HG02571 (cell line): ENCODE measurements around the gene RET.
A peak's percentile ranks its signal among the peaks of the same experiment; 100 is the strongest.
"Not testable (repeated sequence)": the region's sequence is repeated elsewhere in the genome, so short reads cannot be mapped to it uniquely, and the experiment has no call there.

Experiments
- ATAC-seq: cut with Tn5 transposase; IDR thresholded peaks from one replicate; pipeline ENCODE4 v1.9.1; 2021; ENCODE audit warnings: mild to moderate bottlenecking, moderate library complexity; ENCODE audit not compliant: unreplicated experiment

RET gene

DNA sequence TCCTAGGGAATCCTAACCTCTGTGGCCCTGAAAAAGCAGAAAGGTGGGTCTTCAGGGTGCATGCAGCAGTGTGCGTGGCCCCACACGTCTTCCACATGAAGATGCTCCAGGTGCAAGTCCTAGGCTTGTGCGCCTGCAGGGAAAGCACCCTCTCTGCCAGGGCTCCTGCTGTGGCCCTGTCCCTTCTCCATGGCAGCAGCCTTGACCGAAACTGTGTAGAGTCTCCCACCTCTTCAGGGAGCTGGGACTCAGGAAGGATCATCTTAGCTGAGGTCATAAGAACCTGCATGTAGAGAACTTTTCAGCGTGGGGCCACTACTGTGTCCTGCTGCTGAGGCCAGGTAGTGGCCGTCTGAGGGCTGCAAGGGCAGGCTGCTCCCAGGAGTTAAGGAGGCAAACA is 55.0 kb downstream of the RET start:
- no peak for ATAC-seq

DNA sequence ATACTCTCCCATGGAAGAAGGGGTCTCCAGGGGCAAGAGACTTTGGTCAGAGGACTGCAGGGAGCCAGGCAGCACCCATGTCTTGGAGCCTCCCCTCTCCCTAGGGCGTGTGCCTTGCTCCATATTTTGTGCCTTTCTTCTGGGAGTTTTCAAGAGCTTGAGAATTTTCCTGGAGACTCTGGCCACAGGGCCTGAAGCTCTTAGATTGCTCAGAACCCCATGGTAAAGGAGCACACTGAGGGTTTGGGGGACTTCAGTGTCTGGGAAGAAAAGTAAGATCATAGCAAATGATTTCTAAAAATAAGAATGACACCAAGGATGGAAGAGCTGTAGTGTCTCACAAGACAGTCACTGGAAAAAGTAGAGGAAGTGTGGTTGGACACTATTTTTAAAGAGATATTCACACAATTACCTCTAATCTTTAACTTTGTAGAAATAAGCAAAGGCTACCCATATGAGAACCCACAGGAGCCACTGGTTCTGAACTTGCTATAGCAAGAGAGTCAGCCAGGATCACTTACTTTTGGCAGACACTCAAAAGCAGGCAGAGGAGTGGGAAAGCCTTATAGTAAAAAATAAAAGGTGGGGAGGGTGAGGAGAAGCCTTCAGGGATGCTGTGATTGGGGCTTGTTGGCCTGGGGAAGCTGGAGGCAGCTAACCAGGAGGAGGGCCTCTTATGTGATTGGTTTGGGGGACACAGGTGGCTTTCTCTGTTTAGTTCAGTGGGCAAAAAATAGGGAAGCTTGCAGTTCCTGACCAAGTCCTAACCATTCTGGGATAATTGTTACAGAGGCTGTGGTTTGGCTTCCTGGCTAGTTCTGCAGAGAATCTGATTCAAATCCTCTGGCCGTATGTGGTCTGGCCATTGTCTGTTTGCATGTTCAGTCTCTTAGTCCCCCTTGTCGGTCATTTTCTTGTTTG is 56.3 kb downstream of the RET start:
- ATAC-seq = no peak

DNA sequence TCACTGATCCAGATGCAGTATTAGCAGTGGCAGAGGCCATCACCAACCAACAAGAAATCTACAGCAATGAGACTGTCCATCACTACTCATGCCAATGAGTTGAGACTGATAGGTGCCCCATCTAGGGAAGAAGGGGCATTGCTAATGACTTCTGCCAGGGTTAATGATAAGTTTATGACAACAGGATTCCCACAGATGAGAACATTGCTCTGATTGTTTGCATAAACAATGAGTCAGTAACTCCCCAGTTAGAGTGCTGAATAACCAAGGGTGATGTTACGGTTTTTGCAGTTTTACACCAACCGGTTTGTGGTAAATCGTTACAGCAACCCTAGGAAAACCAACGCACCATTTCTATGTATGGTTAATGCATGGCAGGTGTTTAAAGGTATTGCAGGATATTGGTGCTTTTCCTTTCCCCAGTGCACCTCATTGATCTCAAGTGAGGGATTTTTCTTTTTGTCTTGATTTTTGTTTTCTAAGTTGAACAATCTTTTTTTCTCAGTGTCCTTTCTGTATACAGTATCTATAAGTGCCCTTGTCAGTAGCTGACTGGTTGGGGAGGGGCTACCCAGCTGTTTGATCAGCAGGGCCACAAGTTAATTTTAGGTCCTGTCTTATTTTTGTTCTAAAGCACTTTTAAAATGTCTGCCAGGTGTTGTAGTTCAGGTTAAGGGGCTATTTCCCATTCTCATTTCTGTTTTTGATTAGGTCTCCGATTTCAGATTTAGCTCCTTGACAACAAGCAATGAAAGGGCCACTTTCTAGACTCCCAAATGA is 57.4 kb downstream of the RET start:
- no peak for ATAC-seq

DNA sequence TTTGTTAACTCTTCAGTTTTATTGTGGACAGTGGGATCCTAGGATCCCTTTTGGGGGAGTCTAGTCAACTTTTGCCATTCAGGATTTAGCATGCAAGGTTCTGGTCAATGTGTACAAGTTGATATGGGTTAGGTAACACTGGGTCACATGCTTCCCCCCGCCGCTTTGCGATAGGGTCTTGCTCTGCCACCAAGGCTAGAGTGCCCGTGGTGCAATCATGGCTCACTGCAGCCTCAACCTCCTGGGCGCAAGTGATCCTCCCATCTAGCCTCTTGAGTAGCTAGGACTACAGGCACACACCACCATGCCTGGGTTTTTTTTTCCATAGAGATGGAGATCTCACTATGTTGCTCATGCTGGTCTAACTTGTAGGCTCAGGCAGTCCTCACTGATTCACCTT is 58.2 kb downstream of the RET start:
- ATAC-seq = no peak

DNA sequence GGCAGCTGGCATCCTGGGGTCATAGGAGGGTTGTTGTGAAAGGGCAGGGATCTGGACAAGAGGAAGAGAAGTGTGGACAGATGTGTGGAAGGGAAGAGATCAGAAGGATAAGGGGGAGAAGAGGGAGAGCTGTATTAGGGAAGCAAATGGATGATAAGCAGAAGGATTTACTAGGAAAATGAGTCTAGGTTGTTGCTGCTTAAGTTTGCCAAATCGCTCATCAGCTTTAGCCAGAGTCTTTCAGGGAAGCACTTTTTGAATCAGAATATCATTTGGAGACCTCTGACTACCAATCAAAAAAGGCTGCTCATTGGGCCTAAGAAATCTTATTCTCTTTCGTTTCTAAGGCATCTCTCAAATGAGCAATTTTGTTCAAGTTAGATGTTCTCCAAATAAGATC is 58.8 kb downstream of the RET start:
- no peak for ATAC-seq

DNA sequence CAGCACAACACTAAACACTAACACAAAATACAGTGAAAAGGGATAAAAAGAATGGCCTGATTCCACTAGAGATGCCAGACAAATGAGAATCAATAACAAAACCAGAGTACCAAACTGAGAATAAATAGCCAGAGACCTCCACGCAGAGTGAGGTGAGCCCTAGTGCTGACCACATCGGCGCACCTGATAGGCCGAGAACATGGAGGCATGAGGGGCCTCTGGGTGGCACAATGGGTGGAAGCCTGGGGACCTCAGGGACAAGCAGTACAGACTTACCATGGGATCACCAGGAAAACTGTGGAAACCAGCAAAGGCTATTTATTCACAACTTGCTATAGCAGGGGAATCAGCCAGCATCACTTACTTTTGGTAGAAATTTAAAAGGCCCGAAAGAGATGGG is 59.6 kb downstream of the RET start:
- ATAC-seq = no peak

DNA sequence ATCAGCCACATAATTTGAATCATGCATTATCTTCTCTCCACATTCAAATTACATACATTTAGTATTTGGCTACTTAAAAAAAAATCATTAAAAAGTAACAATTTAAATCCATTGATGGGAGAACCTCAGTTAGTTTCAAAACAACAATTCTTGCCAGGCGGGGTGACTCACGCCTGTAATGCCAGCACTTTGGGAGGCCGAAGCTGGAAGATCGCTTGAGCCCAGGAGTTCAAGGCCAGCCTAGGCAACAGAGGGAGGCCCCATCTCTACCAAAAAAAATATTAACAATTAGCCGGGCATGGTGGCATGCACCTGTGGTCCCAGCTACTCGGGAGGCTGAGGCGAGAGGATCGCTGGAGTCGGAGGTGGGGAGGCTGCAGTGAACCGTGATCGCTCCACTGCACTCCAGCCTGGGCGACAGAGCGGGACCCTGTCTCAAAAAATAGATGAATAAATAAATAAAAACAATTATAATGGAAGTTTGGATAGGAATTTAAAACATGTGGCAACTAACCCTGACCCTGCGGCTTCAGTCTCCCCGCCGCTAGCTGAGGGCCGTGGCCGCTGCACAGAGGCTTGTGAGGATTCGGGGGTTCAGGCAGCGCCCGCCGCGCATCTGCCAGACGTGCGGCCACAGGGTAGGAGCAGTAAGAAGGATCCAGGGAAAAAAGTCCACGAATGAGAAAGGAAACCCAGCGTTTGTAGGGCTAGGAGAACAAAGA is 60.3 kb downstream of the RET start:
- no peak for ATAC-seq

DNA sequence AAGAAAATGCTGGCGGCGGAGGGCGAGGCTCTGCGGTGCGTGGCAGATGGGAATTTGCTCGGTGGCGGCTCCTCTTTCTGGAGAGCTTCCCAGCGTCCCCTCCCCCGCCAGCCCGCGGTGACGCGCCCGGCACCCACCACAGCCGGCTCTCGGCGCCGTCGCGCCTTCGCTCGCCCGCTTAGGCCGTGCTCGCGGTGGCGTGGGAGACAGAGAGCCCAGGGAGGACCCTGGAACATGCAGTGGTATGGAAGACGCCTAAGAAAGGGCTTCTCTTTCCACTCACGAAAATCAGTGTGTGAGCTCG is 60.8 kb downstream of the RET start:
- ATAC-seq = peak; percentile 9

DNA sequence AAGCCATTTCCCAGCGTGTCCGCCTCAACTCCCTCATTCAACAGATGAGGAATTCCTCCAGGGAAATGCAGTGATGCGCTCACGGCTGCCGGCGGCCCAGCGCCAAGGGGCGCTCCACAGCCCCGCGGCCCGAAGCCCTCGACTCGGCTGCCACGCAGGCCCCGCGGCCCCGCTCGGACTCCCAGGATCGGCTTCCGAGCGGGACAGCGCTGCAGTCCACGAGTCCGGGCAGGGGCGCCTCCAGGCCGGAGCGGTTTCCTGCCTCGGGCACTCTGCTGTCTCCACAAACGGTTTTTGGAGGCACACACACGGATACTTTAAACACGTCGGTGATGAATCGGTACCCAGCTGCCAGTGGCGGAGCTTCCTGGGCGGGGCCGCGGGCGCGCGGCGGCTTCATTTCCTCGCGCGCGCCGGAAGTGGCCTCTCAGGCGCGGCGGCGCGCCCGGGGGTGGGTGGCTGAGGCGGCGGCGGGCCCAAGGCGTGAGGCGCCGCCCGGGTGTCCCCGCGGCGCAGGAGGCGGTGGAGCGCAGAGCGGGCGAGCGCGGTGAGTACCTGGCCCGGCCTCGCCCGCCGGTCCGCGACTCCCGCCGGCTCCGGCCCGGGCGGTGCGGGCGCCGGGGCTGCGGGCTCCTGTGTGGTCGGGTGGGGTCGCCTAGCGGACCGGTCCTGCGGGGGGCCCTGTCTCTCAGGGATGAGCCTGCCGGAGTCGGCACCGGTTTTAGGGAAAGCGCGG is 61.3 kb downstream of the RET start, which contains the start of gene CSGALNACT2:
CSGALNACT2 (plus strand) TSS at position 425 of the 736 bp plus-strand sequence. CDS start 16,705 bp downstream, outside the sequence.
- peak; percentile 70 for ATAC-seq

DNA sequence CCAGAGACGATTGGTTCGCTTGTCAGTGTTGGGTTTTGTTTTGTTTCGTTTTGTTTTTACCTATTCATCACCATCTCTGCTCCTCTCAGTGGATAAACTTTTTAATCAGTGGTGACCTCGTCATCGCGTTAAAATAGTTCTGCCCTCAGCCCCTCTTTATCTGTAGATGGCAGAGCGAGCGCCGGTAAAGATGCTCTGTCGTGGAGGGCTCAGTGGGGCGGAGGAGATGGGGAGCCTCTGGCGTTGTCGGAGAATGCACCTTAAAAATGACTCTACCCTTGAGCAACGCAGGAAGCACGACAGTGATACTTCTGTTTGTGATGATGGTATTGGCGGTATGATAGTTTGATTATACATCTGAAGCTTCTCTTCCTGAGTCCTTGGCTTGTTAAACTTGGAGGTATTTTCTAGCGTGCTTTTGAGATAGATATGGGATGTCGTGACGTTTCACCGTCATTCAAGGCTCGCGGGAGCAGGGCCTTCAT is 61.9 kb downstream of the RET start:
- peak; percentile 30 for ATAC-seq

DNA sequence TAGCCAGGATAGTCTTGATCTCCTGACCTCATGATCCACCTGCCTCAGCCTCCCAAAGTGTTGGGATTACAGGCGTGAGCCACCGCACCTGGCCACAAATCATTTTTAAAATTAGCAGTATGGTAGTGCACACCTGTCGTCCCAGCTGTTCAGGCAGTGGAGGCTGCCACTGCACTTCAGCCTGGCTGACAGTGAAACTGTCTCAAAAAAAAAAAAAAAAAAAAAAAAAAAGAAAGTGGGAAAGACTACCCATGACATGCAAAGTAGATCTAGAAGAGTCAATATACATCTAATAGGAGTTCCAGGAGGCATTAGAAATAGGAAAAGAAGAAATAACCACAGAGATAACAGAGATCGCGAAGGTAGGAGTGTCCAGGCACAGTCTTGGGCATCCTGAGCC is 64.6 kb downstream of the RET start:
- ATAC-seq = no peak

DNA sequence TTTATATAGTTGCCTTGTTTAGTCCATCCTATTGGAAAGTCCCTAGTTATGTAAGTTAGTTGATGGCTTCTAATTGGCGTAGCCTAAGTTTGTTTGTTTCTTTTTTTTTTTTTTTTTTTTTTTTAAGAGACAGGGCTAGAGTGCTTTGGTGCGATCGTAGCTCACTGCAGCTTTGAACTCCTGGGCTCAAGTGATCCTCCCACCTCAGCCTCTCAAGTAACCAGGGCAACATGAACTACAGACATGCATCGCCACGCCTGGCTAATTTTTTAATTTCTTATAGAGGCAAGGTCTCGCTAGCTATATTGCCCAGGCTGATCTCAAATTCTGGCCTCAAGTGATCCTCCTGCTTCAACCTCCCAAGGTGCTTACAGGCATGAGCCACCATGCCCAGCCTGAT is 68.4 kb downstream of the RET start:
- no peak for ATAC-seq

DNA sequence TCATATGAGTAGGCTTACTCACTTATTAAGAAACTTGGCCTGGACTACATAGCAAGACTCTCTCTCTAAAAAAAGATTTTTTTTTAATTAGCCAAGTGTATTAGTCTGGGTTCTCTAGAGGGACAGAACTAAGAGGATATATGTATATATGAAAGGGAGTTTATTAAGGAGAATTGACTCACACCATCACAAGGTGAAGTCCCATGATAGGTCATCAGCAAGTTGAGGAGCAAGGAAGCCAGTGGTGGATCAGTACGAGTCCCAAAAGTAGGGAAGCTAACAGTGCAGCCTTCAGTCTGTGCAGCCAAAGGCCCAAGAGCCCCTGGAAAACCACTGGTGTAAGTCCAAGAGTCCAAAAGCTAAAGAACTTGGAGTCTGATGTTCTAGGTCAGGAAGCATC is 69.1 kb downstream of the RET start:
- not testable (repeated sequence) for ATAC-seq

DNA sequence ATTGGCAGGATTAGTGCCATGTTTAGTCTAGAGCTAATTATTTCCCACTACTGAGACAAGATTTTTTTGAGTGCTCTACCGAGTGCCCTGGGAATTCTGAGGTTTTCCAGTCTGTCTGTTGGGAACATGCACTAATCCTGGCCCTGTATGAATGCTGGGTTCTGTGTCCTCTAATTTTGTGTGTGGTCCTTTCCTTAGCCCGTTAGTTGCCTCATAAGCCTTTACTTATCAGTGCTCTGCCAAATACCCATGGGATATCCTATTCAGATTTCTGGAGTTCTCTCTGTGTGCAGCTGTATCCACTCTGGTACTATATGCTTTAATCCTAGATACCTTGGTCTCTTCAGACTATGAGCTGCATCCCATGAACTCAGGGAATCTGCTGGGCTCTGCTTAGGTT is 74.5 kb downstream of the RET start:
- ATAC-seq = no peak

DNA sequence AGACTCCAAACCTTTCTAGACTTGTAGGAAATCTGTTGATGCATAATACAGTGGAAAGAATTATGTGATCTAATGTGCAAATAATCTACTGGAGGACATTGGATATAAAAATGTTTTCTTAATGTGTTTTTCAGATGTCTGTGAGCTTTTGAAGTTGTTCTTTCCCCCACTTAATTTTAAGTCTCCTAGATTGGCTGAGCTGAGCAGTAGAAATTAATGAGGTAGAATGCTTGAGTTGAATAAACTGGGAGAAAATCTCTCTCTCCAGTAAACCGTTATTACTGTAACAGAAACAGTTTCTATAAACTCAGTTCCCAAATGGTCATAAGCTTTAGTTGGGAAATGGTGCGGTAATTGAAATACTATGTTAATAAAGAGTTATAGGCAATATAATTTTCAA is 77.0 kb downstream of the RET start:
- no peak for ATAC-seq

DNA sequence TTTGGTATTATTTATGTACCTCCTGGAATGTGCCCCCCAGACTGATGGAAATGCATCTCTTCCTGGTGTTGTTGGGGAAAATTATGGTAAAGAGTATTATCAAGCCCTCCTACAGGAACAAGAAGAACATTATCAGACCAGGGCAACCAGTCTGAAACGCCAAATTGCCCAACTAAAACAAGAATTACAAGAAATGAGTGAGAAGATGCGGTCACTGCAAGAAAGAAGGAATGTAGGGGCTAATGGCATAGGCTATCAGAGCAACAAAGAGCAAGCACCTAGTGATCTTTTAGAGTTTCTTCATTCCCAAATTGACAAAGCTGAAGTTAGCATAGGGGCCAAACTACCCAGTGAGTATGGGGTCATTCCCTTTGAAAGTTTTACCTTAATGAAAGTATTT is 78.4 kb downstream of the RET start:
- no peak for ATAC-seq

DNA sequence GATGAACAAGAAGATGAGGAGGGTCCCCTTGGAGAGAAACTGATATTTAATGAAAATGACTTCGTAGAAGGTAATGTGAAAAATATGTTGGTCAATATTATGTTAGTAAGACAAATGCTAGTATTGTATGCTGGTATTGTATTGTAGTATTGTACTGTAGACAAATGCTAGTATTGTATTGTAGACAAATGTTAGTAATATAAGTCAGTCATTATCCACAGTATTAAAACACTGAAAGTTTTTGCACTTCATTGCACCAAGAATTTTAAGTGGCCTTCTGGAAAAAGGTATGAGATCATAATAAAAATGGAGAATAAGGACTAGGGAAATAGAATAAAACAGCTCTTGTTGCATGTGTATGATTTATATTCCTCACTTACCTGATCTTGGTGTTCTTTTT is 78.9 kb downstream of the RET start:
- no peak for ATAC-seq

DNA sequence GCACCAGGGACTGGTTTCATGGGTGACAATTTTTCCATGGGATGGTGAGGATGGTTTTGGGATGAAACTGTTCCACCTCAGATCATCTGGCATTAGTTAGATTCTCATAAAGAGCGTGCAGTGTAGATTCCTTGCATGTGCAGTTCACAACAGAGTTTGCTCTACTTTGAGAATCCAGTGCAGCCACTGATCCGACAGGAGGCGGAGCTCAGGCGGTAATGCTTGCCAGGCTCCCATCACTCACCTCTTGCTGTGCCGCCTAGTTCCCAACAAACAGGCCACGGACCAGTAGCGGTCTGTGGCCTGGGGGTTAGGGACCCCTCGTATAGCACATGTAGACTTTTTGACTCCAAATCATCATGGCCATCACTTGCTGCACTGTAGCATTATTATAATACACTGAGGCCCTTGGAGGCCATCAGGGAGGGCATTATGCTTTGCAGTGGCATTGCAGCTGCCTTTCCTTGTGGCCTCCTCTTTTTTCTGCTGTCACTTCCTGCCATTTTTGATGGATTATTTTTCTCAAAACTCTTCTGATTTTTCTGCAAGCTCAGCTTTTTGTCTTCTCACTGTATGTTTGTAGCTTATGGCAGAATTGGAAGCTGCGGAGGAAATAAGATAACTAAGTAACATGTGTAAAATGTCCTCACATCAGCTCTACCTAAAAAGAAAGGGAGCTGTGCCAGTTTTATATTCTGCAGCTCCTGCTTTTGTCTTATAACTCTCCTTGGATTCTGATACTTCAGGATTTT is 79.9 kb downstream of the RET start:
- no peak for ATAC-seq

DNA sequence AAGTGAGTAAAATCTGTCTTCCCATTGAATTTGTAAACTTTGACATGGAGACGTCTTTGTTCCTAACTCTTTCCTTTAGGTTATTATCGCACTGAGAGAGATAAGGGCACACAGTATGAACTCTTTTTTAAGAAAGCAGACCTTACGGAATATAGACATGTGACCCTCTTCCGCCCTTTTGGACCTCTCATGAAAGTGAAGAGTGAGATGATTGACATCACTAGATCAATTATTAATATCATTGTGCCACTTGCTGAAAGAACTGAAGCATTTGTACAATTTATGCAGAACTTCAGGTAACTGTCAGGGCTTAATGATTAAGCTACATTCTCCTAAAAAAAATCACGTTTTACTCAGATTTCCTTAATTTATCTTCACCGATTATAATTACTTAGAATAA is 81.8 kb downstream of the RET start:
- no peak for ATAC-seq
